ENCODE measurements around the gene KIT. TPM values are rescaled to one million over a fixed set of nuclear protein-coding genes. Genes with fewer than 3 reads are reported as not detected.
"Not testable (repeated sequence)": the region's sequence is repeated elsewhere in the genome, so short reads cannot be mapped to it uniquely, and the experiment has no call there.

The KIT gene
- 0.42 TPM for total RNA-seq

DNA sequence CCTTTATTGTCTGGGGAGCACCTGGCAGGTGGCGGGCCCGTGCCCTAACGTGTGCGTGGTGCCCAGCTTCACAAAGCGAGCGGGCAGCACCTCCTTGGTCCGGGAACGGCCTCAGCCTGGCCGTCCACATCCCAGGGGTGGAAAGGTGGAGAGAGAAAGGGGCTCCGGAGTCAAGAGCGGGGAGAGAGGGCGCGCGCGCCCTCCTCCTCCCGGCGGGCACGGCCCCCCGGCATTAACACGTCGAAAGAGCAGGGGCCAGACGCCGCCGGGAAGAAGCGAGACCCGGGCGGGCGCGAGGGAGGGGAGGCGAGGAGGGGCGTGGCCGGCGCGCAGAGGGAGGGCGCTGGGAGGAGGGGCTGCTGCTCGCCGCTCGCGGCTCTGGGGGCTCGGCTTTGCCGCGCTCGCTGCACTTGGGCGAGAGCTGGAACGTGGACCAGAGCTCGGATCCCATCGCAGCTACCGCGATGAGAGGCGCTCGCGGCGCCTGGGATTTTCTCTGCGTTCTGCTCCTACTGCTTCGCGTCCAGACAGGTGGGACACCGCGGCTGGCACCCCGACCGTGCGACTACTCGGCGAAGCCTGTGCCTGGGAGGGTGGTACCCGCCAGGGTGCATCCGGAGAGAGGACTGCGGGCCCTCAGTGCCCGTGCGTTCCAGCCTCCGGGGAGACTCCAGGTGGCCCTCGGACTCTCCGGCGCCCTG, at the start of gene KIT:
Gene KIT, plus strand, starts transcription at position 407 of the 701 bp plus-strand sequence. Its CDS starts 58 bp downstream, at position 465.
- Histone ChIP-seq H3K4me1 (ENCODE audit: insufficient read depth, low read length) (peaks cover 31% of the 10 kb centered on the region), H3K4me3 (ENCODE audit: low read length) (peak within 1 kb of the TSS; percentile 38), H3K27me3 (ENCODE audit: insufficient read depth, low read length) (peaks cover 47% of the 10 kb centered on the region), H3K9me3 (ENCODE audit: low read depth, low read length) (no peaks in the 10 kb centered on the region)

DNA sequence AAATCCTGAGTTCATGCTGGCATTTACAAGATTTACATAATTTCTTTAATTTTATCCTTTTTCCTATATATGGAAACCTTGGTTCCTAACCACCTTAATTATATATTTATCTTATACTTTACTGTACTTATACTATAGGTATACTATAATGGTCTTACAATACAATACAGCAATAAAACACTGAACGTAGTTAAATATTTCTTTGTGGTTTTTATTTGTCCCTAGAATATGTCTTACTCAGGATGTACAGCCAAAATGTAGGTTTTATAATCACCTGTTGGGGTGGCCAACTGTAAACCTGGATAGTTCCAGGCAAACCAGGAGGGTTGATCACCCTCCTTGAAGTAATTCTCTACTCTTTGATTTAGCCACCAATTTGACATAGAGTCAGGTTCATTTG, 48.4 kb upstream of the KIT start:
- H3K4me1 ChIP-seq (ENCODE audit: insufficient read depth, low read length), result no peaks in the 10 kb centered on the region
- H3K9me3 ChIP-seq (ENCODE audit: low read depth, low read length), result no peaks in the 10 kb centered on the region
- H3K27me3 ChIP-seq (ENCODE audit: insufficient read depth, low read length), result no peaks in the 10 kb centered on the region
- H3K4me3 ChIP-seq (ENCODE audit: low read length), result no peak overlapping the region

DNA sequence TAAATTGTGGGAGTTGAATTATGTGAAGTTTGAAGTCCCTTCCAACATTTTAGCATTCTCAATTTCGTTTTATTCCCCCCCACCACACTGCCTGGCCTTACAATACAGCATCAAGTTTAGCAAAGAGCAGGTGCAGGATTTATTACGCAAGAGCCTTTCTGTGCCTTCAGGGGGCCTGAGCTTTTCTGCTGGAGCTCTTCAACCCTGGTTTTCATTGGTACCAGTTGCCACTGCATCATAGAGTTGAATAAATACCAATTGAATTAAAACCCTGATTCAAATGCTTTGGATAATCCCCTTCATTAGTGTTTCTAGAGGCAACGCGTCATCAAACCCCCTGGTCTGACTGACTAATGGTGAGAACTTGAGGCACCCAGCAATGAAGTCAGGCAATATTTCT, 43.6 kb upstream of the KIT start:
- H3K27me3 ChIP-seq (ENCODE audit: insufficient read depth, low read length), result no peaks in the 10 kb centered on the region
- H3K4me1 ChIP-seq (ENCODE audit: insufficient read depth, low read length), result no peaks in the 10 kb centered on the region
- no peaks in the 10 kb centered on the region for H3K9me3 ChIP-seq (ENCODE audit: low read depth, low read length)
- H3K4me3 ChIP-seq (ENCODE audit: low read length), result no peak overlapping the region

GRCh38 chr4:54620773-54621172, 37.0 kb upstream of the KIT start:
- no peaks in the 10 kb centered on the region for H3K27me3 ChIP-seq (ENCODE audit: insufficient read depth, low read length)
- no peaks in the 10 kb centered on the region for H3K4me1 ChIP-seq (ENCODE audit: insufficient read depth, low read length)

DNA sequence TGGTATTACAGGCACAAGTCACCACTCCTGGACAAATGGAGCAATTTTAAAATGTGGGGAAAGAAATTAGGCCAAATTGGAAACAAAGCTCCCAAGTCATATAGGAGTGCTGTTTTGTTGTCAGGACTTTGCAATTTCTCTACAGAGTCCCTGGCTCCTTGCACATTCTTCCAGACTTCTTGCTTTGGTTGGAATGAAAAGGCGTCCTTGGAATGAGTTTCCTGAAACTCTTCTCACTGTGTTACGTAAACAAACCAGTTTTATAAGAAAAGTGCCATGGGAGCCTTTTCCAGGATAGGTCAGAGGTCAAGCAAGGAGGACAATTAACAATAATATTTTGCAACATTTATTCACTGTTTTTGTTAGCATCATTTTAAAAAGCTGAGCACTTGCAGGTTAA, 32.4 kb upstream of the KIT start:
- Histone ChIP-seq H3K9me3 (ENCODE audit: low read depth, low read length) (no peaks in the 10 kb centered on the region), H3K4me3 (ENCODE audit: low read length) (no peak overlapping the region), H3K4me1 (ENCODE audit: insufficient read depth, low read length) (no peaks in the 10 kb centered on the region), H3K27me3 (ENCODE audit: insufficient read depth, low read length) (no peaks in the 10 kb centered on the region)

More at GRCh38 chr4:54620773-54621172, 37.0 kb upstream of the KIT start:
- Histone ChIP-seq H3K4me3 (ENCODE audit: low read length) (no peak overlapping the region), H3K9me3 (ENCODE audit: low read depth, low read length) (no peaks in the 10 kb centered on the region)

DNA sequence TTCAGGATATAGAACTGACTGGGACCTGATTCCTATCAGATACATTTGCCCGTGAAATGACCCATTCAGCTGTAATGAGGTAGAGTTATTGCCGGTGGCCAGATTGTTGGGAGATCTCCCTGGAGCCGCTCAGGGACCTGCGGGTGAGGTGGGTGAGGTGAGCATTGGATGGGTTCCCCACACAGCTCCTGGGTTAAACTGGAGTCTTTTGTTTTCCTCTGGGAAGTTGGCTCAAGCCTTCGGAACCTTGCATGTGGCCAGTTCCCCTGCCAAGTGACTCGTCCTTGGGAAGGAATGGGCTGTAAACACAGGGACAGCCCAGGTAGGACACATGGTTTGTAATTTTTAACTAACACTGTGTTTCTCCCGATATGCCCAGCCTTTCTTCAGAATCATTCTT, 31.6 kb upstream of the KIT start:
- H3K4me3 ChIP-seq (ENCODE audit: low read length), result no peak overlapping the region
- no peaks in the 10 kb centered on the region for H3K27me3 ChIP-seq (ENCODE audit: insufficient read depth, low read length)
- no peaks in the 10 kb centered on the region for H3K4me1 ChIP-seq (ENCODE audit: insufficient read depth, low read length)
- H3K9me3 ChIP-seq (ENCODE audit: low read depth, low read length), result no peaks in the 10 kb centered on the region

- H3K4me1 ChIP-seq (ENCODE audit: insufficient read depth, low read length), result no peaks in the 10 kb centered on the region
- H3K9me3 ChIP-seq (ENCODE audit: low read depth, low read length), result no peaks in the 10 kb centered on the region
- no peaks in the 10 kb centered on the region for H3K27me3 ChIP-seq (ENCODE audit: insufficient read depth, low read length)
- H3K4me3 ChIP-seq (ENCODE audit: low read length), result no peak overlapping the region
Observed at GRCh38 chr4:54632537-54632936, 25.2 kb upstream of the KIT start.

- not testable (repeated sequence) for H3K4me3 ChIP-seq (ENCODE audit: low read length); H3K27me3 ChIP-seq (ENCODE audit: insufficient read depth, low read length); H3K4me1 ChIP-seq (ENCODE audit: insufficient read depth, low read length); H3K9me3 ChIP-seq (ENCODE audit: low read depth, low read length)
Observed at GRCh38 chr4:54633102-54633740, 24.5 kb upstream of the KIT start.

DNA sequence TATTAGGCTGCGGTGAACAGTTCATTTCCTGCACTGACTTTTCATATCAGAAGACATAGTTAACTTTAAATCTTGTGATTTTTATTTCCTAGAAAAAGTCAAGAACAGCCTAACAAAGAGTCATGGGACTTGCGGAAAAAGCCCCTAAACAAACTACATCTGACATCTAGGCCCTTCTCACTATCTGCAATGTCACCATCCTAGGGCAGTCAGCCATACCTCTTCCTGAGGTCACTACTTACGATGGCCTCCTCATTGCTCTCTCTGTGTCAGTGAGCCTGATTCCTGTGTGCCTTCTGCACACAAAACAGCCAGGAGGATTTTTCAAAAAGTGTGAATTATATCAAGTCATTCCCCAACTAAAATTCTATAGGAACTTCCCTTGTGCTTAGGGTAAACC, 22.4 kb upstream of the KIT start:
- H3K27me3 ChIP-seq (ENCODE audit: insufficient read depth, low read length), result no peaks in the 10 kb centered on the region
- no peaks in the 10 kb centered on the region for H3K9me3 ChIP-seq (ENCODE audit: low read depth, low read length)
- H3K4me3 ChIP-seq (ENCODE audit: low read length), result no peak overlapping the region
- no peaks in the 10 kb centered on the region for H3K4me1 ChIP-seq (ENCODE audit: insufficient read depth, low read length)

- Histone ChIP-seq H3K9me3 (ENCODE audit: low read depth, low read length) (no peaks in the 10 kb centered on the region), H3K4me1 (ENCODE audit: insufficient read depth, low read length) (no peaks in the 10 kb centered on the region), H3K4me3 (ENCODE audit: low read length) (no peak overlapping the region), H3K27me3 (ENCODE audit: insufficient read depth, low read length) (no peaks in the 10 kb centered on the region)
Observed at GRCh38 chr4:54637325-54637724, 20.4 kb upstream of the KIT start.

- not testable (repeated sequence) for H3K4me1 ChIP-seq (ENCODE audit: insufficient read depth, low read length); H3K9me3 ChIP-seq (ENCODE audit: low read depth, low read length); H3K27me3 ChIP-seq (ENCODE audit: insufficient read depth, low read length); H3K4me3 ChIP-seq (ENCODE audit: low read length)
Observed at GRCh38 chr4:54641101-54641500, 16.7 kb upstream of the KIT start.

GRCh38 chr4:54643172-54643571, 14.6 kb upstream of the KIT start:
- Histone ChIP-seq H3K4me3 (ENCODE audit: low read length) (no peak overlapping the region), H3K27me3 (ENCODE audit: insufficient read depth, low read length) (no peaks in the 10 kb centered on the region), H3K9me3 (ENCODE audit: low read depth, low read length) (no peaks in the 10 kb centered on the region), H3K4me1 (ENCODE audit: insufficient read depth, low read length) (no peaks in the 10 kb centered on the region)

DNA sequence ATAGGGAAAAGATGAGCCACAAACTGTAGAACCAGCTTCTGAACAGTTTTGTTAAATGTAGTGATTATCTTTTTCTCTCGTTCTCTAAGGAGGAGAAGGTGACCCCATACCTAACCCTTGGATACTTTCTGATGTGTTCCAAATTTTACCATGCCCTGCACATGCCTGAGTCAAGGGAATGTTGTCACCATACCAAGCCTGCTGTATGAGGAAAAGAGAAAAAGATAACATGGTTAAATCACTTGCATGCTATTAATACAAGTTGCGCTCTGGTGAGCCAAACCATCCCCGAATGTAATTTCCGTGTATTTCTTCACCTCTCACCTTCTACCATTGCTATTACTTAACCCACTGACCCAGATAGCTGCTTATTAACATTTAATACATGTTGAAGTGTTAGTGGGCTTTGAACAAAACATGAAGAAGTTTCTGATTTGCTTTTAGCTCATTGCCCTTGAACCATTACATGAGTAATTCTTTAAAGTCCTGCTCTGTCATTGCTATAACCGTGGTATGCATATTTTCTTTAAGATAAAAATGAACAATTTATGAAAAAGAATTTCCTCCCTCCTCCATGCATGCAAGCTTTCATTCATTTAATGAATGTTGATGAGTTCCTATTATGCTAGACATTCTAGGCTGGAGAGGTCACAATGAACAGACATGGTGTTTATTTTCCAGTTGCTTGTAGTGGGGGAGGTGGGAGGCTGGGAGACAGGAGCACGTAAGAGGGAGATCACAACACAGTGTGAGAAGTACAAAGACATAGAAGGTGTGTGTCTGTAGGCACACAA, 13.6 kb upstream of the KIT start:
- Histone ChIP-seq H3K27me3 (ENCODE audit: insufficient read depth, low read length) (no peaks in the 10 kb centered on the region), H3K4me3 (ENCODE audit: low read length) (no peak overlapping the region), H3K4me1 (ENCODE audit: insufficient read depth, low read length) (no peaks in the 10 kb centered on the region), H3K9me3 (ENCODE audit: low read depth, low read length) (no peaks in the 10 kb centered on the region)

GRCh38 chr4:54645830-54646229, 11.9 kb upstream of the KIT start:
- Histone ChIP-seq H3K4me3 (ENCODE audit: low read length) (no peak overlapping the region), H3K27me3 (ENCODE audit: insufficient read depth, low read length) (no peaks in the 10 kb centered on the region), H3K4me1 (ENCODE audit: insufficient read depth, low read length) (no peaks in the 10 kb centered on the region), H3K9me3 (ENCODE audit: low read depth, low read length) (no peaks in the 10 kb centered on the region)

- Histone ChIP-seq H3K4me3 (ENCODE audit: low read length) (no peak overlapping the region), H3K9me3 (ENCODE audit: low read depth, low read length) (no peaks in the 10 kb centered on the region), H3K4me1 (ENCODE audit: insufficient read depth, low read length) (no peaks in the 10 kb centered on the region), H3K27me3 (ENCODE audit: insufficient read depth, low read length) (no peaks in the 10 kb centered on the region)
Observed at GRCh38 chr4:54647070-54647469, 10.7 kb upstream of the KIT start.
